K562 (cell line): ENCODE results near the gene SH3RF1. TPM values are rescaled to one million over a fixed set of nuclear protein-coding genes. Genes with fewer than 3 reads are reported as not detected.

Experiments used
- ATAC-seq: fragments of 200-7000 bp; cut with Tn5 transposase; 3 replicates; pipeline ENCODE4 v1.9.1; 2020; ENCODE audit warnings: moderate library complexity
- BruUV-seq: library from RNA; stranded (reverse); fragments of 400-500 nt; replicated peaks from 2 replicates; lab custom pipeline; 2021; lab: Mats Ljungman, UMichigan
- CTCF ChIA-PET: fragments of 300-600 bp; formaldehyde crosslinking; extraction: SDS; loops from one replicate; lab custom pipeline; 2021; ENCODE audit warnings: low intra/inter-chr PET ratio; lab: Yijun Ruan, JAX
- POLR2A ChIA-PET: fragments of 300-600, 350-650 bp; sonication (Branson Sonifier 250); formaldehyde crosslinking; extraction: SDS; loops from one replicate; lab custom pipeline; 2021; ENCODE audit warnings: antibody characterized with exemption, inconsistent platforms; lab: Yijun Ruan, JAX
- DNase-seq, 4 experiments: peaks; one replicate each; pipeline versions ENCODE4 v3.0.0 to v3.0.0-alpha.2; 2011 to 2018; ENCODE audit warnings: low spot score in 3 of 4, mixed read lengths in 3 of 4; ENCODE audit errors: extremely low read depth in 1 of 4
- FAIRE-seq: peaks from 2 replicates; lab custom pipeline; 2011; peaks lifted over from hg19 to GRCh38; lab: Jason Lieb, UNC
- H2AFZ ChIP-seq: 2 replicates; pipeline ENCODE4 v1.6.0; 2011; ENCODE audit warnings: low read depth, low read length, control low read depth, inconsistent platforms
- H3K27ac ChIP-seq: fragments of 200-600 bp; 3 replicates; pipeline ENCODE4 v1.8.0; 2011; ENCODE audit warnings: low read depth, mild to moderate bottlenecking, control low read depth, inconsistent platforms, low read length, moderate library complexity, mixed read lengths; ENCODE audit errors: extremely low read depth
- H3K27me3 ChIP-seq, 2 experiments: fragments of 300-600 bp in 1 of 2; 2 replicates in 1 of 2; 3 replicates in 1 of 2; pipeline versions ENCODE4 v1.6.0 to v1.8.0; 2011; ENCODE audit warnings: inconsistent platforms in 2 of 2, low read length in 2 of 2, mild to moderate bottlenecking in 1 of 2, mixed read lengths in 1 of 2, moderate library complexity in 1 of 2; ENCODE audit not compliant: control insufficient read depth in 2 of 2, insufficient read depth in 2 of 2
- H3K36me3 ChIP-seq: fragments of 300-600 bp; 3 replicates; pipeline ENCODE4 v1.8.0; 2011; ENCODE audit warnings: mild to moderate bottlenecking, low read length, inconsistent platforms; ENCODE audit not compliant: control insufficient read depth, insufficient read depth
- H3K4me1 ChIP-seq, 2 experiments: fragments of 200-600 bp in 1 of 2; replicated peaks in 1 of 2; 2 replicates in 1 of 2; 3 replicates in 1 of 2; pipeline versions ENCODE4 v1.5.1 to v1.8.0; 2011; ENCODE audit warnings: inconsistent platforms in 2 of 2, low read length in 2 of 2, mild to moderate bottlenecking in 1 of 2, mixed read lengths in 1 of 2, moderate library complexity in 1 of 2; ENCODE audit not compliant: control insufficient read depth in 2 of 2, insufficient read depth in 2 of 2
- H3K4me2 ChIP-seq: 2 replicates; pipeline ENCODE4 v1.6.1; 2011; ENCODE audit warnings: low read length, control low read depth, inconsistent platforms, mixed read lengths; ENCODE audit not compliant: insufficient read depth
- H3K4me3 ChIP-seq: fragments of 200-600 bp; sonication (generic), shearing (Covaris generic); 2 replicates; pipeline ENCODE4 v1.5.1; 2016; ENCODE audit warnings: control low read depth, inconsistent platforms
- H3K79me2 ChIP-seq: fragments of 200-600 bp; 3 replicates; pipeline ENCODE4 v1.8.0; 2011; ENCODE audit warnings: low read length, inconsistent platforms; ENCODE audit not compliant: control insufficient read depth, insufficient read depth
- H3K9ac ChIP-seq, 2 experiments: 2 replicates each; pipeline versions ENCODE4 v1.6.0 to v1.6.1; 2011; ENCODE audit warnings: low read depth in 2 of 2, low read length in 2 of 2, control low read depth in 1 of 2, inconsistent platforms in 1 of 2, mild to moderate bottlenecking in 1 of 2, mixed read lengths in 1 of 2; ENCODE audit not compliant: insufficient read depth in 1 of 2
- H3K9me1 ChIP-seq: one replicate; pipeline ENCODE4 v1.6.0; 2011; ENCODE audit warnings: inconsistent platforms, mild to moderate bottlenecking, low read length, moderate library complexity; ENCODE audit not compliant: control insufficient read depth, insufficient read depth
- H3K9me3 ChIP-seq: replicated peaks from 2 replicates; pipeline ENCODE4 v1.5.1; 2011; ENCODE audit warnings: low read depth, low read length, inconsistent platforms; ENCODE audit not compliant: control insufficient read depth, insufficient read depth
- H4K20me1 ChIP-seq: replicated peaks from 2 replicates; pipeline ENCODE4 v1.6.1; 2011; ENCODE audit warnings: low read length, inconsistent platforms, mixed read lengths; ENCODE audit not compliant: control insufficient read depth, insufficient read depth
- CBX2 ChIP-seq: fragments of 200-600 bp; sonication (generic); IDR thresholded peaks from one replicate; pipeline ENCODE4 v1.6.1; 2012; ENCODE audit warnings: mild to moderate bottlenecking, low read length, inconsistent platforms; ENCODE audit not compliant: insufficient read depth, poor library complexity, severe bottlenecking
- CHD1 ChIP-seq: fragments of 200-600 bp; sonication (generic); IDR thresholded peaks from one replicate; pipeline ENCODE4 v1.6.1; 2012; ENCODE audit warnings: mild to moderate bottlenecking, moderate library complexity, low read length, inconsistent platforms
- FOXK2 ChIP-seq, 2 experiments: fragments of 450-650 bp; IDR thresholded peaks in 1 of 2; conservative IDR thresholded peaks in 1 of 2; 2 replicates each; pipeline ENCODE4 v1.6.1; 2016; ENCODE audit warnings: low read depth in 2 of 2, mild to moderate bottlenecking in 1 of 2
- ILK ChIP-seq: fragments of 450-650 bp; IDR thresholded peaks from 2 replicates; pipeline ENCODE4 v1.6.1; 2016; ENCODE audit warnings: missing genetic modification characterization, low read depth, mild to moderate bottlenecking, missing compliant biosample characterization, moderate library complexity, borderline replicate concordance
- KDM2B ChIP-seq: fragments of 250-450 bp; sonication (Bioruptor Pico); IDR thresholded peaks from 2 replicates; pipeline ENCODE4 v1.8.0; 2021; ENCODE audit warnings: mild to moderate bottlenecking, moderate library complexity
- MEF2A ChIP-seq: IDR thresholded peaks from 2 replicates; pipeline ENCODE4 v1.6.1; 2011; ENCODE audit warnings: low read depth, mild to moderate bottlenecking, low read length, moderate library complexity; ENCODE audit not compliant: control insufficient read depth
- MTF1 ChIP-seq: fragments of 250-450 bp; sonication (Bioruptor Pico); IDR thresholded peaks from 2 replicates; pipeline ENCODE4 v1.9.0; 2021; ENCODE audit warnings: moderate library complexity, mild to moderate bottlenecking, inconsistent platforms, borderline replicate concordance
- NRF1 ChIP-seq, 2 experiments: fragments of 450-650 bp; IDR thresholded peaks in 1 of 2; conservative IDR thresholded peaks in 1 of 2; 2 replicates each; pipeline ENCODE4 v1.6.1; 2014; ENCODE audit warnings: mild to moderate bottlenecking in 2 of 2
- POLR2G ChIP-seq: fragments of 200-400 bp; formaldehyde crosslinking; IDR thresholded peaks from 2 replicates; pipeline ENCODE4 v1.6.1; 2017; ENCODE audit warnings: low read depth, mild to moderate bottlenecking, antibody characterized with exemption, low read length, moderate library complexity
- TSC22D4 ChIP-seq: fragments of 450-650 bp; IDR thresholded peaks from 2 replicates; pipeline ENCODE4 v1.6.1; 2016; ENCODE audit warnings: missing genetic modification characterization, missing biosample characterization, control low read depth
- ZNF134 ChIP-seq: fragments of 250-450 bp; sonication (Bioruptor Pico); conservative IDR thresholded peaks from 2 replicates; pipeline ENCODE4 v1.4.0; 2020
- ZNF583 ChIP-seq: fragments of 250-450 bp; sonication (Bioruptor Pico); IDR thresholded peaks from 2 replicates; pipeline ENCODE4 v1.4.0; 2020
- WGBS: fragments of 100-300 bp; shearing (Covaris generic); methylation state at CpG from one replicate; pipeline ENCODE4 v1.1.6; 2016; ENCODE audit warnings: low coverage, mixed read lengths; ENCODE audit not compliant: insufficient coverage; ENCODE audit errors: missing lambda C conversion rate; 5-methylcytosine and 5-hydroxymethylcytosine counted together
- in situ Hi-C: fragments of 300-500 bp; cut with MboI; formaldehyde crosslinking; loops from 4 replicates; pipeline ENCODE4 v1.15.0; 2018; ENCODE audit warnings: inconsistent platforms, mixed read lengths
- intact Hi-C: fragments of 100-400 bp; cut with micrococcal nuclease; formaldehyde crosslinking; loops from 2 replicates; pipeline ENCODE4 v1.14.2; 2022
- polyA plus RNA-seq, 8 experiments: library from polyadenylated mRNA; depleted of rRNA in 4 of 8; stranded (reverse) in 5 of 8; unstranded in 3 of 8; fragments of >200 nt; fragmentation: Nextera tagmentation in 2 of 8; fragmentation: Illumina TruSeq in 1 of 8; extraction: Ambion mirVana in 2 of 8; extraction: Trizol in 1 of 8; gene quantifications; 2 replicates each; pipeline versions ENCODE4 v1.2.1 to v1.2.3, GENCODE V29; 2011 to 2014; ENCODE audit warnings: inconsistent platforms in 1 of 8, missing spikeins in 1 of 8
- total RNA-seq, 7 experiments: library from RNA; depleted of rRNA in 6 of 7; stranded (reverse); fragments of >200 nt in 6 of 7; fragmentation: Illumina TruSeq in 2 of 7; extraction: Trizol in 2 of 7; gene quantifications; 2 replicates each; pipeline versions ENCODE4 v1.2.1 to v1.2.3, GENCODE V29; 2011 to 2021; ENCODE audit warnings: low replicate concordance in 1 of 7
- TF ChIP-seq, protein P1 (sequence below), 2 experiments: IDR thresholded peaks; 2 replicates each; pipeline ENCODE4 v1.6.1; 2011; ENCODE audit warnings: borderline replicate concordance in 1 of 2, control low read depth in 1 of 2, low read depth in 1 of 2, low read length in 1 of 2, mild to moderate bottlenecking in 1 of 2, mixed read lengths in 1 of 2, moderate library complexity in 1 of 2; ENCODE audit not compliant: insufficient read depth in 1 of 2, insufficient read length in 1 of 2, poor library complexity in 1 of 2, severe bottlenecking in 1 of 2; ENCODE audit errors: extremely low read depth in 1 of 2
- TF ChIP-seq, protein P2 (sequence below): IDR thresholded peaks from 3 replicates; pipeline ENCODE4 v1.6.1; 2011; ENCODE audit warnings: borderline replicate concordance, mild to moderate bottlenecking, moderate library complexity; ENCODE audit not compliant: insufficient read length; ENCODE audit errors: extremely low read depth

SH3RF1 gene
- total and polyA plus RNA-seq, 9 of the 15 experiments (the other 6 are each of a cell fraction or from before 2014, with no cell fraction given), result 0.04 to 0.16 (median 0.11) TPM; not detected in 6

DNA sequence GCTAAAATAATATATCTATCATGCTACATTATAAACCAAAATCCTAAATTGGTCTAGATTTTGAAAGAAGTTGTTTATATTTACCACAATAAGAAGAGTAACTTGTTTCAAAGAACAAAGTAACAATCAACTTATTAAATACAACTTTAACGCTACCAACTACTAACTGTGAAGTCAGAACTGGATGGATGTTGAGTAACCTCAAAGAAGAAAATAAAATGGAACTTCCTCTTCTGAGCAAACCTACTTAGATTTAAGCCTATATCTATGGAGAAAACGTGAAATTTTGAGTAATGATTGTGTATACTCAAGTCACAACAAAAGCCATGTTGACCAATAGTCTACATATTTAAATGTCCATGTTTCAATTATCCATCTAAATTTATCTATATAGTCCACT is 25.7 kb downstream of the SH3RF1 start:
- H3K79me2 ChIP-seq, result no peaks in the 10 kb centered on the region
- H3K4me3 ChIP-seq, result no peak overlapping the region
- POLR2A ChIA-PET, result no interaction called here
- CTCF ChIA-PET, result no interaction called here
- H3K4me2 ChIP-seq, result no peak overlapping the region
- H3K9me1 ChIP-seq, result no peaks in the 10 kb centered on the region
- no peak overlapping the region for H3K27ac ChIP-seq
- no peaks in the 10 kb centered on the region for H3K4me1 ChIP-seq
- no peaks in the 10 kb centered on the region for H3K9me3 ChIP-seq
- no peak for FAIRE-seq
- H3K27me3 ChIP-seq, result no peaks in the 10 kb centered on the region
- H3K36me3 ChIP-seq, result no peaks in the 10 kb centered on the region
- no peaks in the 10 kb centered on the region for H4K20me1 ChIP-seq
- in situ Hi-C loops, result no loop called here
- WGBS, result 0% methylated on average over 2 of the region's 2 CpGs
- no peak for DNase-seq
- no TSS peak for BruUV-seq
- intact Hi-C loops, result no loop called here
- H3K9ac ChIP-seq, result no peak overlapping the region
- no peak overlapping the region for H2AFZ ChIP-seq
- ATAC-seq, result no peak
- TF ChIP-seq KDM2B (CRISPR knock-in tag), result no peak
- TF ChIP-seq ZNF134, result no peak
- TF ChIP-seq, protein P1, sequence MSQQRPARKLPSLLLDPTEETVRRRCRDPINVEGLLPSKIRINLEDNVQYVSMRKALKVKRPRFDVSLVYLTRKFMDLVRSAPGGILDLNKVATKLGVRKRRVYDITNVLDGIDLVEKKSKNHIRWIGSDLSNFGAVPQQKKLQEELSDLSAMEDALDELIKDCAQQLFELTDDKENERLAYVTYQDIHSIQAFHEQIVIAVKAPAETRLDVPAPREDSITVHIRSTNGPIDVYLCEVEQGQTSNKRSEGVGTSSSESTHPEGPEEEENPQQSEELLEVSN (IDR thresholded peaks at IDR 0.05; ENCODE audit: borderline replicate concordance in 1 of 2, extremely low read depth in 1 of 2, insufficient read depth in 1 of 2, insufficient read length in 1 of 2, low read depth in 1 of 2, low read length in 1 of 2, poor library complexity in 1 of 2, severe bottlenecking in 1 of 2), result no peak
- TF ChIP-seq NRF1 (conservative IDR thresholded peaks at IDR 0.05 in 1 of 2, IDR thresholded peaks at IDR 0.05 in 1 of 2), result no peak
- no peak for TF ChIP-seq ZNF583 (CRISPR knock-in tag)
- TF ChIP-seq MEF2A, result no peak
- no peak for TF ChIP-seq CHD1
- no peak for TF ChIP-seq FOXK2 (conservative IDR thresholded peaks at IDR 0.05 in 1 of 2, IDR thresholded peaks at IDR 0.05 in 1 of 2; ENCODE audit: low read depth in 2 of 2)
- TF ChIP-seq CBX2, result no peak
- TF ChIP-seq MTF1 (CRISPR knock-in tag), result no peak
- no peak for TF ChIP-seq POLR2G
- TF ChIP-seq, protein P2, sequence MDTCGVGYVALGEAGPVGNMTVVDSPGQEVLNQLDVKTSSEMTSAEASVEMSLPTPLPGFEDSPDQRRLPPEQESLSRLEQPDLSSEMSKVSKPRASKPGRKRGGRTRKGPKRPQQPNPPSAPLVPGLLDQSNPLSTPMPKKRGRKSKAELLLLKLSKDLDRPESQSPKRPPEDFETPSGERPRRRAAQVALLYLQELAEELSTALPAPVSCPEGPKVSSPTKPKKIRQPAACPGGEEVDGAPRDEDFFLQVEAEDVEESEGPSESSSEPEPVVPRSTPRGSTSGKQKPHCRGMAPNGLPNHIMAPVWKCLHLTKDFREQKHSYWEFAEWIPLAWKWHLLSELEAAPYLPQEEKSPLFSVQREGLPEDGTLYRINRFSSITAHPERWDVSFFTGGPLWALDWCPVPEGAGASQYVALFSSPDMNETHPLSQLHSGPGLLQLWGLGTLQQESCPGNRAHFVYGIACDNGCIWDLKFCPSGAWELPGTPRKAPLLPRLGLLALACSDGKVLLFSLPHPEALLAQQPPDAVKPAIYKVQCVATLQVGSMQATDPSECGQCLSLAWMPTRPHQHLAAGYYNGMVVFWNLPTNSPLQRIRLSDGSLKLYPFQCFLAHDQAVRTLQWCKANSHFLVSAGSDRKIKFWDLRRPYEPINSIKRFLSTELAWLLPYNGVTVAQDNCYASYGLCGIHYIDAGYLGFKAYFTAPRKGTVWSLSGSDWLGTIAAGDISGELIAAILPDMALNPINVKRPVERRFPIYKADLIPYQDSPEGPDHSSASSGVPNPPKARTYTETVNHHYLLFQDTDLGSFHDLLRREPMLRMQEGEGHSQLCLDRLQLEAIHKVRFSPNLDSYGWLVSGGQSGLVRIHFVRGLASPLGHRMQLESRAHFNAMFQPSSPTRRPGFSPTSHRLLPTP, result no peak
- no peak for TF ChIP-seq TSC22D4 (tag)
- no peak for TF ChIP-seq ILK (tag)
